ENCODE measurements around the gene CRYBA1.
A peak's percentile ranks its signal among the peaks of the same experiment; 100 is the strongest.

The CRYBA1 gene

GRCh38 chr17:29212094-29212631 lies 34.5 kb upstream of the CRYBA1 start:
- DNase-seq (ENCODE audit: low read depth in 1 of 2, low spot score in 1 of 2), result no peak
- Histone ChIP-seq H3K27me3 (ENCODE audit: insufficient read depth, poor library complexity, severe bottlenecking) (no peaks in the 10 kb centered on the region), H3K4me3 (replicated peaks; ENCODE audit: insufficient read depth, low read length) (no peak overlapping the region), H3K27ac (replicated peaks) (no peak overlapping the region)
- TF ChIP-seq REST (IDR thresholded peaks at IDR 0.05; ENCODE audit: insufficient replicate concordance, low read depth) (no peak), CTCF (IDR thresholded peaks at IDR 0.05; ENCODE audit: insufficient read depth, low read length) (no peak), POLR2AphosphoS5 (IDR thresholded peaks at IDR 0.05; ENCODE audit: low read depth) (no peak), SPI1 (IDR thresholded peaks at IDR 0.05; ENCODE audit: borderline replicate concordance, low read depth) (no peak), GABPA (IDR thresholded peaks at IDR 0.05; ENCODE audit: low read depth) (no peak)

DNA sequence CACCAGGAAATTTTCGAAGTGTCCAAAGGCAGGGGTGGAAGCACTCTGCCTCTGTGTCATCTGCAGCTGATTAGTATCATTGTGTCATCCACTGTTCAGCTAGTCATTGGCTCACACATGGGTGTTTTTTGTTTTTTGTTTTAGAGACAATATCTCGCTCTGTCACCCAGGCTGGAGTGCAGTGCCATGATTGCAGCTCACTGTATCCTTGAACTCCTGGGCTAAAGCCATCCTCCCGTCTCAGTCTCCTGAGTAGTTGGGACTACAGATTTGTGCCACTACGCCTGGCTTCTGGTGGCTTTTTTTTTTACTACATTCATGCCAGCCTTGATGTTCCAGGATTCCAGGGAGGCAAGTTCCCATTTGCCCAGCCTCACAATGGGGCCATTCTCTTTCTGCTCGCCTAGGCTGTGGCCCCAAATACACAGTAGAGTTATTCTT lies 34.0 kb upstream of the CRYBA1 start:
- no peak for TF ChIP-seq REST (IDR thresholded peaks at IDR 0.05; ENCODE audit: insufficient replicate concordance, low read depth)
- no peak for TF ChIP-seq CTCF (IDR thresholded peaks at IDR 0.05; ENCODE audit: insufficient read depth, low read length)
- TF ChIP-seq POLR2AphosphoS5 (IDR thresholded peaks at IDR 0.05; ENCODE audit: low read depth), result no peak
- no peak for TF ChIP-seq SPI1 (IDR thresholded peaks at IDR 0.05; ENCODE audit: borderline replicate concordance, low read depth)
- TF ChIP-seq GABPA (IDR thresholded peaks at IDR 0.05; ENCODE audit: low read depth), result no peak
- Histone ChIP-seq H3K4me3 (replicated peaks; ENCODE audit: insufficient read depth, low read length) (no peak overlapping the region), H3K27ac (replicated peaks) (no peak overlapping the region), H3K27me3 (ENCODE audit: insufficient read depth, poor library complexity, severe bottlenecking) (no peaks in the 10 kb centered on the region)
- DNase-seq (ENCODE audit: low read depth in 1 of 2, low spot score in 1 of 2), result no peak

DNA sequence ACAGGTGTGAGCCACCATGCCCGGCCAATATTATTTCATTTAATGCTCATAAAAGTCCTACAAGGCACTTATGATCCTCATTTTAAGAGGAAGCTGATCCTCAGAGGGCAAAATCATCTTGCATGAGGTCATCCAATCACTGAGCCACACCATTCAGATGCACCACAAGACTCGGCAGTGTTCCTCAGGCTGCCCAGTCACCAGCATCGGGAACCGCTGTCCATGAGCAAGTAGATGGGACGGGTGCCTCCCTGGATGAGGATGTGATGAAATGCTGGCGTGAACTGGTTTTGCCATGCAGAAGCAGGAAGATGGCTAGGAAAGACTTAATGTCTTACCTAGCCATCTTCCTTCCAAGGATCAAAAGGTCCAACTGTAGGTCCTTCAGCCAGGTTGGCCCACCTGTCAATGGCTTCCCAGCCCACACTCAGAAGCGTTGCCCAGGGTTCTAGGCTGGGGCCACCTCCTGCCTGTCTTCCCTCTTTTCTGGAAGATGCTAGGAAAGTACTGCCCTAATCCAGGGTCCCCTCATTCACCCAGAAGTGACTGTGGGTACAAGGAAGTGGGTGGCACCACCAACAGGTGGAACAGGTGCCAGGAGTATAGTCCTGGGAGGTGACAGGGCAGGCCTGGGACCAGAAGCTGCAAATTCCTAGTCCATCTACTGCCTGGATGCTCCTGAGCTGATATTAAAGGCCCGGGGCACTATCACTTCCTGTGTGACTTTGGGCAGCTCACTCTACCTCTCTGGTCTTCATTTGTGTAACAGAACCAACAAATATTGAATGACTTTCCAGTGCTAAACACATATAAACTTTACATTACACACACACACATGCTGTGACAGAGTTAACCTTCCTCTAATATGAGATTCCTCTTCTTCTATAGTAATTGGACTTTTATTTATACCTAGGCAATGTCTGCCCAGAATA lies 32.2 kb upstream of the CRYBA1 start:
- peak; percentile 20 to 38 for DNase-seq (ENCODE audit: low read depth in 1 of 2, low spot score in 1 of 2)
- Histone ChIP-seq H3K4me3 (replicated peaks; ENCODE audit: insufficient read depth, low read length) (no peak overlapping the region), H3K27ac (replicated peaks) (no peak overlapping the region), H3K27me3 (ENCODE audit: insufficient read depth, poor library complexity, severe bottlenecking) (no peaks in the 10 kb centered on the region)
- TF ChIP-seq REST (IDR thresholded peaks at IDR 0.05; ENCODE audit: insufficient replicate concordance, low read depth), result no peak
- TF ChIP-seq POLR2AphosphoS5 (IDR thresholded peaks at IDR 0.05; ENCODE audit: low read depth), result no peak
